AG09319 (cell line): ENCODE data around the gene CNIH2.

Source experiments
- DNase-seq: peaks from one replicate; pipeline ENCODE4 v3.0.0-alpha.2; 2010; ENCODE audit warnings: low read depth; ENCODE audit errors: extremely low read depth
- CTCF ChIP-seq: IDR thresholded peaks from 2 replicates; pipeline ENCODE4 v1.5.1; 2011; ENCODE audit warnings: low read depth, mild to moderate bottlenecking, inconsistent platforms, low read length, moderate library complexity

Gene CNIH2

GRCh38 chr11:66283461-66284105 lies 5.6 kb downstream of the CNIH2 start:
- DNase-seq = no peak
- no peak; the same call in 1 of the 2 replicates for TF ChIP-seq CTCF

GRCh38 chr11:66284526-66285078 lies 6.6 kb downstream of the CNIH2 start:
- no peak for TF ChIP-seq CTCF
- no peak for DNase-seq

- no peak for DNase-seq
Measured at GRCh38 chr11:66285250-66285947, 7.4 kb downstream of the CNIH2 start.

GRCh38 chr11:66286699-66287098 lies 8.7 kb downstream of the CNIH2 start:
- no peak for TF ChIP-seq CTCF
- no peak for DNase-seq

More at GRCh38 chr11:66285250-66285947, 7.4 kb downstream of the CNIH2 start:
- TF ChIP-seq CTCF = no peak

GRCh38 chr11:66287211-66287888 lies 9.4 kb downstream of the CNIH2 start:
- no peak for DNase-seq
- TF ChIP-seq CTCF = no peak

- no peak for TF ChIP-seq CTCF
- no peak for DNase-seq
Measured at GRCh38 chr11:66287889-66288670, 10.1 kb downstream of the CNIH2 start.
